GM04503 (cell line): Measurements from ENCODE around the gene PKIG.

Experiments
- DNase-seq: peaks from one replicate; pipeline ENCODE4 v3.0.0-alpha.2; 2012; ENCODE audit warnings: low read depth

Gene PKIG

GRCh38 chr20:44662261-44662660 is 79.9 kb downstream of the PKIG start:
- no peak for DNase-seq

- DNase-seq: no peak
Observed at GRCh38 chr20:44664131-44664530, 81.8 kb downstream of the PKIG start.

GRCh38 chr20:44666066-44666465 is 83.7 kb downstream of the PKIG start:
- DNase-seq: no peak
